CD14-positive monocyte (primary cell): Measurements from ENCODE around the gene EP400. TPM values are rescaled to one million over a fixed set of nuclear protein-coding genes. Genes with fewer than 3 reads are reported as not detected.
A peak's percentile ranks its signal among the peaks of the same experiment; 100 is the strongest.

Source experiments
- DNase-seq, 3 donors: peaks; one replicate each; pipeline ENCODE4 v3.0.0-alpha.2; 2011 to 2022
- H2AFZ ChIP-seq: 2 replicates; pipeline ENCODE4 v1.6.0; 2012; ENCODE audit warnings: mild to moderate bottlenecking, low read depth, low read length, inconsistent platforms; ENCODE audit not compliant: insufficient read depth, poor library complexity, severe bottlenecking
- H3K27ac ChIP-seq, 2 donors: 1 replicate in 1 of 2; 2 replicates in 1 of 2; pipeline ENCODE4 v1.5.1; 2012 to 2013; ENCODE audit warnings: low read length in 2 of 2, control low read depth in 1 of 2, inconsistent platforms in 1 of 2, low read depth in 1 of 2, mild to moderate bottlenecking in 1 of 2
- H3K27me3 ChIP-seq, 2 donors: one replicate each; pipeline versions ENCODE4 v1.6.0 to v1.6.1; 2011 to 2013; ENCODE audit warnings: low read length in 2 of 2; ENCODE audit not compliant: control insufficient read depth in 2 of 2, insufficient read depth in 2 of 2
- H3K36me3 ChIP-seq, 2 donors: replicated peaks in 1 of 2; 1 replicate in 1 of 2; 2 replicates in 1 of 2; pipeline versions ENCODE4 v1.5.1 to v1.6.1; 2012 to 2013; ENCODE audit warnings: low read length in 2 of 2, control low read depth in 1 of 2, inconsistent platforms in 1 of 2, mild to moderate bottlenecking in 1 of 2; ENCODE audit not compliant: insufficient read depth in 2 of 2, control insufficient read depth in 1 of 2
- H3K4me1 ChIP-seq, 2 donors: 1 replicate in 1 of 2; 2 replicates in 1 of 2; pipeline versions ENCODE4 v1.5.1 to v1.6.1; 2012 to 2013; ENCODE audit warnings: low read length in 2 of 2, control low read depth in 1 of 2, inconsistent platforms in 1 of 2, mild to moderate bottlenecking in 1 of 2, moderate library complexity in 1 of 2; ENCODE audit not compliant: insufficient read depth in 2 of 2, control insufficient read depth in 1 of 2
- H3K4me2 ChIP-seq: replicated peaks from 2 replicates; pipeline ENCODE3; 2012; ENCODE audit warnings: low read length, moderate library complexity, mild to moderate bottlenecking; ENCODE audit not compliant: poor library complexity, severe bottlenecking; ENCODE audit errors: extremely low read depth
- H3K4me3 ChIP-seq, 3 experiments: fragments of 200-600 bp in 1 of 3; sonication (generic) in 1 of 3; replicated peaks in 1 of 3; 1 replicate in 2 of 3; 2 replicates in 1 of 3; pipeline ENCODE4 v1.5.1; 2011 to 2013; ENCODE audit warnings: low read length in 3 of 3, mild to moderate bottlenecking in 3 of 3, control low read depth in 2 of 3, low read depth in 2 of 3, inconsistent platforms in 1 of 3, moderate library complexity in 1 of 3
- H3K79me2 ChIP-seq: 2 replicates; pipeline ENCODE4 v1.6.0; 2012; ENCODE audit warnings: mild to moderate bottlenecking, control low read depth, inconsistent platforms, low read length, moderate library complexity; ENCODE audit not compliant: insufficient read depth
- H3K9ac ChIP-seq: 2 replicates; pipeline ENCODE4 v1.6.0; 2017; ENCODE audit warnings: low read length, mild to moderate bottlenecking; ENCODE audit not compliant: insufficient read depth, poor library complexity, severe bottlenecking
- H3K9me3 ChIP-seq, 2 donors: replicated peaks in 1 of 2; 1 replicate in 1 of 2; 2 replicates in 1 of 2; pipeline versions ENCODE4 v1.5.1 to v1.6.1; 2012 to 2013; ENCODE audit warnings: low read length in 2 of 2, control low read depth in 1 of 2; ENCODE audit not compliant: control insufficient read depth in 1 of 2, insufficient read depth in 1 of 2
- H4K20me1 ChIP-seq: 2 replicates; pipeline ENCODE4 v1.6.0; 2012; ENCODE audit warnings: mild to moderate bottlenecking, low read length, control low read depth, moderate library complexity; ENCODE audit not compliant: insufficient read depth
- H3K27ac Mint-ChIP-seq, 7 donors: one replicate each; pipeline ENCODE4 v1.8.0; 2020; ENCODE audit warnings: mild to moderate bottlenecking in 7 of 7, mixed read lengths in 7 of 7, moderate library complexity in 6 of 7, inconsistent platforms in 2 of 7
- H3K27me3 Mint-ChIP-seq, 3 donors: one replicate each; pipeline ENCODE4 v1.8.0; 2021 to 2022; ENCODE audit warnings: low read depth in 3 of 3, mild to moderate bottlenecking in 3 of 3, mixed read lengths in 3 of 3, moderate library complexity in 3 of 3, inconsistent platforms in 1 of 3
- H3K36me3 Mint-ChIP-seq, 2 donors: one replicate each; pipeline ENCODE4 v1.8.0; 2020; ENCODE audit warnings: mixed read lengths in 2 of 2, inconsistent platforms in 1 of 2, mild to moderate bottlenecking in 1 of 2
- H3K4me1 Mint-ChIP-seq: one replicate; pipeline ENCODE4 v1.8.0; 2020; ENCODE audit warnings: mild to moderate bottlenecking, mixed read lengths
- H3K4me3 Mint-ChIP-seq, 2 donors: one replicate each; pipeline ENCODE4 v1.8.0; 2020; ENCODE audit warnings: mild to moderate bottlenecking in 2 of 2, mixed read lengths in 2 of 2, moderate library complexity in 1 of 2
- H3K9me3 Mint-ChIP-seq, 7 donors: one replicate each; pipeline ENCODE4 v1.8.0; 2020 to 2022; ENCODE audit warnings: mixed read lengths in 7 of 7, mild to moderate bottlenecking in 6 of 7, moderate library complexity in 6 of 7, inconsistent platforms in 2 of 7
- CTCF ChIP-seq: fragments of 200-600 bp; IDR thresholded peaks from one replicate; pipeline ENCODE4 v1.8.0; 2022; ENCODE audit warnings: antibody characterized with exemption, mild to moderate bottlenecking
- WGBS: methylation state at CpG from one replicate; pipeline ENCODE4 v1.1.5; 2013; ENCODE audit warnings: missing lambda C conversion rate; ENCODE audit not compliant: insufficient coverage; 5-methylcytosine and 5-hydroxymethylcytosine counted together
- intact Hi-C, 2 donors: fragments of 100-400 bp; cut with micrococcal nuclease; formaldehyde crosslinking; loops; one replicate each; pipeline versions ENCODE4 v1.15.0 to v1.15.1; 2023
- polyA plus RNA-seq, 3 donors: library from polyadenylated mRNA; depleted of rRNA in 1 of 3; unstranded in 2 of 3; stranded (reverse) in 1 of 3; fragments of 300-500 nt in 2 of 3; fragments of >200 nt in 1 of 3; fragmentation: Illumina TruSeq in 2 of 3; gene quantifications; 1 replicate in 2 of 3; 2 replicates in 1 of 3; pipeline ENCODE4 v1.2.3, GENCODE V29; 2012 to 2021

EP400 gene
- polyA plus RNA-seq, 3 donors = 0.65 to 12.1 (median 0.81) TPM

GRCh38 chr12:131962069-131962468 is 12.3 kb downstream of the EP400 start:
- Histone ChIP-seq H3K4me3 (no peak overlapping the region), H3K27me3 (no peaks in the 10 kb centered on the region), H3K9ac (no peak overlapping the region), H2AFZ (no peak overlapping the region), H3K4me2 (no peak overlapping the region), H3K4me1 (no peaks in the 10 kb centered on the region), H3K36me3 (peaks cover 24 to 59% of the 10 kb centered on the region in 2 donors), H3K9me3 (no peaks in the 10 kb centered on the region), H4K20me1 (peaks cover 82% of the 10 kb centered on the region), H3K27ac (no peak overlapping the region), H3K79me2 (peaks cover 87% of the 10 kb centered on the region)
- Mint-ChIP-seq H3K4me3 (no peak overlapping the region), H3K27ac (peak overlapping the region in 2 of 7 donors; percentile 17 to 35), H3K27me3 (no peaks in the 10 kb centered on the region), H3K4me1 (peaks cover 8% of the 10 kb centered on the region), H3K36me3 (peaks cover 41 to 56% of the 10 kb centered on the region in 2 donors), H3K9me3 (no peaks in the 10 kb centered on the region)
- DNase-seq = no peak
- 86% methylated on average over 5 of the region's 8 CpGs for WGBS
- TF ChIP-seq CTCF = no peak
- intact Hi-C loops = no loop called here

GRCh38 chr12:131963381-131963780 is 13.6 kb downstream of the EP400 start:
- Mint-ChIP-seq H3K27ac (peak overlapping the region in 1 of 7 donors; percentile 19), H3K4me1 (peaks cover 12% of the 10 kb centered on the region), H3K36me3 (peaks cover 41 to 56% of the 10 kb centered on the region in 2 donors), H3K9me3 (no peaks in the 10 kb centered on the region), H3K27me3 (no peaks in the 10 kb centered on the region), H3K4me3 (no peak overlapping the region)
- no peaks in the 10 kb centered on the region for H3K27me3 ChIP-seq
- peaks cover 72% of the 10 kb centered on the region for H4K20me1 ChIP-seq
- intact Hi-C loops = no loop called here
- H3K36me3 ChIP-seq = peaks cover 24 to 59% of the 10 kb centered on the region in 2 donors
- no peak overlapping the region for H3K27ac ChIP-seq
- DNase-seq = no peak
- H3K4me1 ChIP-seq = no peaks in the 10 kb centered on the region
- no peak overlapping the region for H3K4me3 ChIP-seq
- no peak overlapping the region for H3K9ac ChIP-seq
- no peaks in the 10 kb centered on the region for H3K9me3 ChIP-seq
- no peak overlapping the region for H3K4me2 ChIP-seq
- no peak overlapping the region for H2AFZ ChIP-seq
- no peak for TF ChIP-seq CTCF
- H3K79me2 ChIP-seq = peaks cover 84% of the 10 kb centered on the region
- 93% methylated on average over 3 of the region's 4 CpGs for WGBS
